GM12872 (cell line): ENCODE data around the gene SH3RF3.
A peak's percentile ranks its signal among the peaks of the same experiment; 100 is the strongest.

Experiments
- CTCF ChIP-seq: IDR thresholded peaks from 3 replicates; pipeline ENCODE4 v1.5.1; 2011; ENCODE audit warnings: low read depth, mild to moderate bottlenecking, low read length, moderate library complexity; ENCODE audit not compliant: insufficient read depth

Gene SH3RF3

GRCh38 chr2:109259671-109260070, 130.7 kb downstream of the SH3RF3 start:
- TF ChIP-seq CTCF: no peak

GRCh38 chr2:109260116-109260855, 131.3 kb downstream of the SH3RF3 start:
- TF ChIP-seq CTCF: no peak

- TF ChIP-seq CTCF: peak; percentile 33; the same call in 1 of the 3 replicates
Measured at GRCh38 chr2:109260886-109261700, 132.1 kb downstream of the SH3RF3 start.

GRCh38 chr2:109261906-109262631, 133.1 kb downstream of the SH3RF3 start:
- TF ChIP-seq CTCF: no peak

- no peak for TF ChIP-seq CTCF
Measured at GRCh38 chr2:109264595-109265328, 135.8 kb downstream of the SH3RF3 start.

GRCh38 chr2:109265369-109265768, 136.4 kb downstream of the SH3RF3 start:
- no peak for TF ChIP-seq CTCF
